HepG2 (cell line): ENCODE results near the gene AKAP3. TPM values are rescaled to one million over a fixed set of nuclear protein-coding genes. Genes with fewer than 3 reads are reported as not detected.

Experiments
- ATAC-seq: fragments of 200-7000 bp; cut with Tn5 transposase; 3 replicates; pipeline ENCODE4 v1.9.1; 2020; ENCODE audit warnings: mild to moderate bottlenecking, moderate library complexity
- BruUV-seq: library from RNA; stranded (reverse); fragments of 400-500 nt; replicated peaks from 2 replicates; lab custom pipeline; 2021; lab: Mats Ljungman, UMichigan
- CTCF ChIA-PET: fragments of 300-600 bp; formaldehyde crosslinking; extraction: SDS; loops from one replicate; lab custom pipeline; 2021; ENCODE audit warnings: low total read pairs, inconsistent platforms, low intra/inter-chr PET ratio; lab: Yijun Ruan, JAX
- POLR2A ChIA-PET: fragments of 350-600 bp; sonication (Branson Sonifier 250); formaldehyde crosslinking; loops from one replicate; lab custom pipeline; 2020; ENCODE audit warnings: antibody characterized with exemption, inconsistent platforms; lab: Yijun Ruan, JAX
- DNase-seq: peaks from one replicate; pipeline ENCODE4 v3.0.0-alpha.2; 2015; ENCODE audit warnings: low spot score
- FAIRE-seq: peaks from 3 replicates; lab custom pipeline; 2011; peaks lifted over from hg19 to GRCh38; lab: Jason Lieb, UNC
- H2AFZ ChIP-seq: one replicate; pipeline ENCODE4 v1.6.1; 2011; ENCODE audit warnings: low read length, inconsistent platforms
- H3K27ac ChIP-seq: fragments of 300-600 bp; 3 replicates; pipeline ENCODE4 v1.8.0; 2011; ENCODE audit warnings: mixed run types, mild to moderate bottlenecking, mixed read lengths, low read length, inconsistent platforms; ENCODE audit not compliant: insufficient read depth; ENCODE audit errors: extremely low read length
- H3K27me3 ChIP-seq, 2 experiments: fragments of 200-600 bp in 1 of 2; 2 replicates in 1 of 2; 3 replicates in 1 of 2; pipeline versions ENCODE4 v1.6.0 to v1.8.0; 2011; ENCODE audit warnings: low read length in 2 of 2, mild to moderate bottlenecking in 2 of 2, moderate library complexity in 2 of 2, inconsistent platforms in 1 of 2; ENCODE audit not compliant: insufficient read depth in 2 of 2, control insufficient read depth in 1 of 2
- H3K36me3 ChIP-seq, 2 experiments: fragments of 200-600 bp in 1 of 2; replicated peaks in 1 of 2; 2 replicates in 1 of 2; 3 replicates in 1 of 2; pipeline versions ENCODE4 v1.5.1 to v1.8.0; 2011; ENCODE audit warnings: low read length in 2 of 2, inconsistent platforms in 1 of 2; ENCODE audit not compliant: insufficient read depth in 2 of 2, control insufficient read depth in 1 of 2
- H3K4me1 ChIP-seq: 2 replicates; pipeline ENCODE4 v1.5.1; 2012; ENCODE audit warnings: low read length, inconsistent platforms; ENCODE audit not compliant: insufficient read depth
- H3K4me2 ChIP-seq: 2 replicates; pipeline ENCODE4 v1.6.0; 2011; ENCODE audit warnings: low read depth, low read length, inconsistent platforms
- H3K4me3 ChIP-seq, 3 experiments: fragments of 200-600 bp in 1 of 3; sonication (generic), shearing (Covaris generic) in 1 of 3; replicated peaks in 1 of 3; 2 replicates each; pipeline ENCODE4 v1.5.1; 2011 to 2016; ENCODE audit warnings: low read length in 3 of 3, inconsistent platforms in 2 of 3, low read depth in 2 of 3, mild to moderate bottlenecking in 2 of 3, control low read depth in 1 of 3, mixed read lengths in 1 of 3; ENCODE audit not compliant: insufficient read depth in 1 of 3
- H3K79me2 ChIP-seq: one replicate; pipeline ENCODE4 v1.6.1; 2011; ENCODE audit warnings: low read length, inconsistent platforms; ENCODE audit not compliant: insufficient read depth
- H3K9ac ChIP-seq: 2 replicates; pipeline ENCODE4 v1.6.0; 2011; ENCODE audit warnings: mild to moderate bottlenecking, low read depth, low read length, inconsistent platforms; ENCODE audit not compliant: insufficient read depth
- H3K9me3 ChIP-seq: 2 replicates; pipeline ENCODE4 v1.5.1; 2012; ENCODE audit warnings: mild to moderate bottlenecking, low read length
- H4K20me1 ChIP-seq: 2 replicates; pipeline ENCODE4 v1.6.0; 2011; ENCODE audit warnings: inconsistent platforms, mild to moderate bottlenecking, low read length, moderate library complexity; ENCODE audit not compliant: insufficient read depth
- KAT2B ChIP-seq: fragments of 150-350 bp; IDR thresholded peaks from 2 replicates; pipeline ENCODE4 v1.6.1; 2014; ENCODE audit warnings: low read depth, low read length, borderline replicate concordance
- MAF1 ChIP-seq: sonication (generic); formaldehyde crosslinking; IDR thresholded peaks from 2 replicates; pipeline ENCODE4 v1.5.0; 2020; ENCODE audit warnings: missing genetic modification reagents, borderline replicate concordance
- MLX ChIP-seq: IDR thresholded peaks from 2 replicates; pipeline ENCODE4 v1.6.1; 2016
- MYNN ChIP-seq: sonication (generic); formaldehyde crosslinking; IDR thresholded peaks from 2 replicates; pipeline ENCODE4 v1.4.0; 2020; ENCODE audit warnings: mild to moderate bottlenecking, low read depth, missing genetic modification reagents
- NFRKB ChIP-seq: fragments of 450-650 bp; IDR thresholded peaks from 2 replicates; pipeline ENCODE4 v1.6.1; 2017
- SMARCC2 ChIP-seq: fragments of 450-650 bp; IDR thresholded peaks from 2 replicates; pipeline ENCODE4 v1.6.1; 2017; ENCODE audit warnings: antibody characterized with exemption, mild to moderate bottlenecking
- SNAPC2 ChIP-seq: sonication (generic); formaldehyde crosslinking; IDR thresholded peaks from 2 replicates; pipeline ENCODE4 v1.8.1; 2022; ENCODE audit warnings: mild to moderate bottlenecking, missing genetic modification reagents
- XBP1 ChIP-seq: sonication (generic); formaldehyde crosslinking; IDR thresholded peaks from 2 replicates; pipeline ENCODE4 v1.5.0; 2020; ENCODE audit warnings: missing genetic modification reagents
- ZNF180 ChIP-seq: sonication (generic); formaldehyde crosslinking; IDR thresholded peaks from 2 replicates; pipeline ENCODE4 v1.4.0; 2020; ENCODE audit warnings: low read depth, missing genetic modification reagents, borderline replicate concordance
- ZNF24 ChIP-seq: fragments of 450-650 bp; IDR thresholded peaks from 2 replicates; pipeline ENCODE4 v1.6.1; 2017; ENCODE audit warnings: antibody characterized with exemption, mild to moderate bottlenecking
- ZNF275 ChIP-seq: sonication (generic); formaldehyde crosslinking; IDR thresholded peaks from 2 replicates; pipeline ENCODE4 v1.8.0; 2022; ENCODE audit warnings: missing genetic modification reagents, mild to moderate bottlenecking, inconsistent platforms, borderline replicate concordance
- ZNF367 ChIP-seq: sonication (generic); formaldehyde crosslinking; IDR thresholded peaks from 2 replicates; pipeline ENCODE4 v1.4.0; 2020; ENCODE audit warnings: missing genetic modification reagents, borderline replicate concordance
- ZNF564 ChIP-seq: sonication (generic); formaldehyde crosslinking; IDR thresholded peaks from 2 replicates; pipeline ENCODE4 v1.8.1; 2023; ENCODE audit warnings: mild to moderate bottlenecking, missing genetic modification reagents
- ZNF598 ChIP-seq: sonication (generic); formaldehyde crosslinking; IDR thresholded peaks from 2 replicates; pipeline ENCODE4 v1.5.1; 2020; ENCODE audit warnings: mild to moderate bottlenecking, missing genetic modification reagents, borderline replicate concordance
- ZNF672 ChIP-seq: sonication (generic); formaldehyde crosslinking; IDR thresholded peaks from 2 replicates; pipeline ENCODE4 v1.8.1; 2022; ENCODE audit warnings: missing genetic modification reagents
- WGBS: methylation state at CpG from one replicate; pipeline ENCODE4 v1.1.6; 2017; ENCODE audit warnings: low lambda C conversion rate; 5-methylcytosine and 5-hydroxymethylcytosine counted together
- in situ Hi-C: cut with HindIII; loops from 2 replicates; pipeline ENCODE4 v1.10.0; 2017; ENCODE audit warnings: low pct_unique_long_range_greater_than_20kb; ENCODE audit not compliant: extremely low pct_ligation_motif_present
- intact Hi-C: fragments of 100-400 bp; cut with micrococcal nuclease; formaldehyde crosslinking; loops from one replicate; pipeline ENCODE4 v1.10.0; 2022; ENCODE audit not compliant: unreplicated experiment
- polyA plus RNA-seq, 8 experiments: library from polyadenylated mRNA; depleted of rRNA in 3 of 8; stranded (reverse) in 7 of 8; unstranded in 1 of 8; fragments of >200 nt; fragmentation: Illumina TruSeq in 4 of 8; extraction: Trizol in 4 of 8; gene quantifications; 2 replicates each; pipeline versions ENCODE4 v1.2.1 to v1.2.3, GENCODE V29; 2011 to 2016; ENCODE audit warnings: low read depth in 4 of 8, missing spikeins in 1 of 8, mixed read lengths in 1 of 8; ENCODE audit not compliant: insufficient read depth in 1 of 8
- total RNA-seq, 5 experiments: library from RNA; depleted of rRNA; stranded (reverse); fragments of >200 nt; fragmentation: Illumina TruSeq; extraction: Trizol; gene quantifications; 2 replicates each; pipeline ENCODE4 v1.2.3, GENCODE V29; 2016; ENCODE audit warnings: low read depth in 1 of 5
- TF ChIP-seq, protein P1 (sequence below): IDR thresholded peaks from 2 replicates; pipeline ENCODE4 v1.6.1; 2016
- TF ChIP-seq, protein P2 (sequence below): sonication (generic); formaldehyde crosslinking; IDR thresholded peaks from 2 replicates; pipeline ENCODE4 v1.5.1; 2020; ENCODE audit warnings: mild to moderate bottlenecking, missing genetic modification reagents, moderate library complexity

The AKAP3 gene
- total and polyA plus RNA-seq, 2 of the 13 experiments (the other 11 are each of a cell fraction or from before 2014, with no cell fraction given) = 0.22 to 0.49 TPM

GRCh38 chr12:4615667-4616066, 33.2 kb downstream of the AKAP3 start:
- Histone ChIP-seq H3K4me2 (no peak overlapping the region), H3K79me2 (no peaks in the 10 kb centered on the region), H4K20me1 (no peaks in the 10 kb centered on the region), H3K27ac (no peak overlapping the region), H3K4me3 (no peak overlapping the region), H3K36me3 (peaks cover 1 to 11% of the 10 kb centered on the region in 2 experiments; a peak in 3 of 5 replicates), H3K9ac (no peak overlapping the region), H3K4me1 (no peaks in the 10 kb centered on the region), H3K9me3 (no peaks in the 10 kb centered on the region), H3K27me3 (no peaks in the 10 kb centered on the region), H2AFZ (no peak overlapping the region)
- intact Hi-C loops (no loop called here), in situ Hi-C loops (no loop called here)
- BruUV-seq = no TSS peak
- TF ChIP-seq MAF1 (CRISPR knock-in tag) (no peak), SNAPC2 (CRISPR knock-in tag) (no peak), ZNF564 (CRISPR knock-in tag) (no peak), ZNF672 (CRISPR knock-in tag) (no peak), ZNF180 (CRISPR knock-in tag) (no peak), ZNF367 (CRISPR knock-in tag) (no peak), XBP1 (CRISPR knock-in tag) (no peak), MYNN (CRISPR knock-in tag) (no peak), KAT2B (no peak), SMARCC2 (no peak), ZNF598 (CRISPR knock-in tag) (no peak), NFRKB (no peak), ZNF275 (CRISPR knock-in tag) (no peak), ZNF24 (no peak), MLX (no peak)
- TF ChIP-seq, protein P1, sequence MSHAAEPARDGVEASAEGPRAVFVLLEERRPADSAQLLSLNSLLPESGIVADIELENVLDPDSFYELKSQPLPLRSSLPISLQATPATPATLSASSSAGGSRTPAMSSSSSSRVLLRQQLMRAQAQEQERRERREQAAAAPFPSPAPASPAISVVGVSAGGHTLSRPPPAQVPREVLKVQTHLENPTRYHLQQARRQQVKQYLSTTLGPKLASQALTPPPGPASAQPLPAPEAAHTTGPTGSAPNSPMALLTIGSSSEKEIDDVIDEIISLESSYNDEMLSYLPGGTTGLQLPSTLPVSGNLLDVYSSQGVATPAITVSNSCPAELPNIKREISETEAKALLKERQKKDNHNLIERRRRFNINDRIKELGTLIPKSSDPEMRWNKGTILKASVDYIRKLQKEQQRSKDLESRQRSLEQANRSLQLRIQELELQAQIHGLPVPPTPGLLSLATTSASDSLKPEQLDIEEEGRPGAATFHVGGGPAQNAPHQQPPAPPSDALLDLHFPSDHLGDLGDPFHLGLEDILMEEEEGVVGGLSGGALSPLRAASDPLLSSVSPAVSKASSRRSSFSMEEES (CRISPR knock-in tag) = no peak
- TF ChIP-seq, protein P2, sequence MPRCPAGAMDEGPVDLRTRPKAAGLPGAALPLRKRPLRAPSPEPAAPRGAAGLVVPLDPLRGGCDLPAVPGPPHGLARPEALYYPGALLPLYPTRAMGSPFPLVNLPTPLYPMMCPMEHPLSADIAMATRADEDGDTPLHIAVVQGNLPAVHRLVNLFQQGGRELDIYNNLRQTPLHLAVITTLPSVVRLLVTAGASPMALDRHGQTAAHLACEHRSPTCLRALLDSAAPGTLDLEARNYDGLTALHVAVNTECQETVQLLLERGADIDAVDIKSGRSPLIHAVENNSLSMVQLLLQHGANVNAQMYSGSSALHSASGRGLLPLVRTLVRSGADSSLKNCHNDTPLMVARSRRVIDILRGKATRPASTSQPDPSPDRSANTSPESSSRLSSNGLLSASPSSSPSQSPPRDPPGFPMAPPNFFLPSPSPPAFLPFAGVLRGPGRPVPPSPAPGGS = no peak
- CTCF ChIA-PET = no interaction called here
- no peak for DNase-seq
- POLR2A ChIA-PET = no interaction called here
- 98% methylated on average over 9 of the region's 9 CpGs for WGBS
- no peak for FAIRE-seq
- ATAC-seq = no peak
